ENCODE measurements around the gene CEACAM5.
"Not testable (repeated sequence)": the region's sequence is repeated elsewhere in the genome, so short reads cannot be mapped to it uniquely, and the experiment has no call there.

Gene CEACAM5

DNA sequence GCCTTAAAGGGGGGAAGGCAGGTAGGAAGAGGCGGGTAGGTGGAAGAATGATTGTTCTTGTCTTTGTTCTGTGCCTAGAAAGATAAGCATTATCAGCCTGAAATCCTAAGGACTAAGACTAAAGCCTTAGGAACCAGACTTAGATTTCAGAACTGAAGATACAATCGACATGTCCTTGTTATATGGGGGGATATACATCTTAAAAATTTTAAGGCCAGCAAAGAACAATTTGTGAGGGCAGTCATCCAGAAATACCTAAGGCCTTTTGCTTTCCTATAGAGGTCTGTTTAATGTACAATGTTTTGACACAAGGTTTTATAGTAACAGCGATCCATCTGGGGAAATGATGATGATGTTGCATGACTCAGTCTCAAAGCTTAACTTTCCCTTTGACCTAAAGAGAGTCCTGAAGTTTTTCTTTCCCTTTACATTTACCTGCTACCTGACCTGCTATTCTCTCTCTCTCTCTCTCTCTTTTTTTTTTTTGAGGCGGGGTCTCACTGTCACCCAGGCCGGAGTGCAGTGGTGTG is 26.7 kb downstream of the CEACAM5 start:
- Histone ChIP-seq H3K9me3 (no peaks in the 10 kb centered on the region), H3K36me3 (replicated peaks) (no peaks in the 10 kb centered on the region), H3K4me1 (no peaks in the 10 kb centered on the region), H3K4me3 (no peak overlapping the region), H3K27me3 (ENCODE audit: low read depth) (peaks cover 11% of the 10 kb centered on the region)
- in situ Hi-C loops (cut with MboI; ENCODE audit: low sequenced_read_pairs), result no loop called here
- no peak for DNase-seq (ENCODE audit: low spot score in 2 of 2)

DNA sequence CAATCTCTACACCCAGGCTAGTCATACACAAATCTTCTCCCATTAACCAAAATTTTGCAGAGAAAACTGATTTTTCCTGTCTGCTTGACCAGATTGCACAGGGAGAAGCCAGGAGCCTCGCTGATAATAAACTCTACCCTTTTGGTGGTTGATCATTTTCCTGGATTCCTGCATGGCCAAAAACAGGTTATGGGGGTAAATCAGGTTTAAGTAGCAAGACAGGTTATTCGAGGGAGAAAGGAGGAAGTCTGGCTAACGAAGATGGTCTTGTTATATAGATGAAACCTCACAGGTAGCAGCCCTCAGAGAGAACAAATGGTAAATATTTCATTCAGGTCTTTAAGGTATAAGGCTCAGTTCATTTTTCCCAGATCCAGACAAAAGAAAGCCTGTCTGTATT is 30.9 kb downstream of the CEACAM5 start:
- Histone ChIP-seq H3K36me3 (replicated peaks) (no peaks in the 10 kb centered on the region), H3K9me3 (no peaks in the 10 kb centered on the region), H3K4me1 (no peaks in the 10 kb centered on the region), H3K4me3 (no peak overlapping the region), H3K27me3 (ENCODE audit: low read depth) (peaks cover 6% of the 10 kb centered on the region)
- in situ Hi-C loops (cut with MboI; ENCODE audit: low sequenced_read_pairs), result no loop called here
- DNase-seq (ENCODE audit: low spot score in 2 of 2), result no peak

DNA sequence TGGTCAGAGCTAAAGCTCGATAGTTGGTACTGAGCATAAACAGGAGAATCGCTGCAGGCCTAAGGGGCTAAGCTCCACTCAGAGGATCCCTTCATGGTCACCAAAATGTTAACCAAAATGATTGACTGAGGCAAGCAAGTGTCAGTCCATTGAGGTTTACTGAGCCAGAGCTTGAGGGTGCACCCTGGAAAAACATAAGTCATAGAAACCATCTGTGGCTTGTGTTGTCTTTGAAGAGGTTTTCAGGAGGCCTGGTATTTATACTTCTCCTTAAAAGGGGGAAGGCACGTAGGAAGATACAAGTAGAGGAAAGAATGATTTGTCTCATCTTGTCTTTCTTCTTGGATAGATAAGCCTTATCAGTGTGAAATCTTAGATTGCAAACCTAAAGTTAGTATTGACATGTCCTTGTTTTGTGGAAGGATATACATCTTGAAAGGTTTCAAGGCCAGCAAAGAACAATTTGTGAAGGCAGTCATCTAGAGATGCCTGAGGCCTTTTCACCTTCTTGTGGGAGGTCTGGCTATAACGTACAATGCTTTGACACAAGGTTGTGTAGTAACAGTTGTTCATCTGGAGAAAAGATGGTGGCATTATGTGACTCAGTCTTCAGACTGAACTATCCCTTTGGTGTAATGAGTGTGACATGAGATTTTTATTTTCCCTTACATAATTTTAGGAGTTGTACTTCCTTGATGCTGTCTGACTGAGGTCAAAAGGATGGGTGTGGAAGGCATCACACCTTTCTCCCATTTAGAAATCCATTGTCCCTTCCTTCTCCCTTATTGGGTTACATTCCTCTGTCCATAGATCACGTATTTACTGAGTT is 32.2 kb downstream of the CEACAM5 start:
- Histone ChIP-seq H3K4me1 (no peaks in the 10 kb centered on the region), H3K9me3 (no peaks in the 10 kb centered on the region), H3K27me3 (ENCODE audit: low read depth) (peaks cover 3% of the 10 kb centered on the region; the same call in 1 of the 2 replicates), H3K36me3 (replicated peaks) (no peaks in the 10 kb centered on the region), H3K4me3 (no peak overlapping the region)
- DNase-seq (ENCODE audit: low spot score in 2 of 2), result no peak
- in situ Hi-C loops (cut with MboI; ENCODE audit: low sequenced_read_pairs), result no loop called here

DNA sequence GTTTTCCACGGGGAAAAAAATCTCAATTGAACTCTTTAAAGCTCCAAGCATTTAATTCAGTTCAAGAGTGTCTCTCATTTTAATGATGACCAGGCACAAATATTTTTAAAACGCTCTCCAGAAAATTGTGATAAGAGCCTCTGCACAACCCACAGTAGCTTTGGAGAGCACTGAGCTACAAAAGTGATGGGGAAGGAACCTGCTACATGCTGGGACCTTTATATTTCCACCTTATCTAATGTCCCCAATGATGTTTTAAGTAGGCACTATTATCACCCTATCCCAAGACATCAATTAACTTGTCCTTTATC is 32.8 kb downstream of the CEACAM5 start:
- in situ Hi-C loops (cut with MboI; ENCODE audit: low sequenced_read_pairs), result no loop called here

DNA sequence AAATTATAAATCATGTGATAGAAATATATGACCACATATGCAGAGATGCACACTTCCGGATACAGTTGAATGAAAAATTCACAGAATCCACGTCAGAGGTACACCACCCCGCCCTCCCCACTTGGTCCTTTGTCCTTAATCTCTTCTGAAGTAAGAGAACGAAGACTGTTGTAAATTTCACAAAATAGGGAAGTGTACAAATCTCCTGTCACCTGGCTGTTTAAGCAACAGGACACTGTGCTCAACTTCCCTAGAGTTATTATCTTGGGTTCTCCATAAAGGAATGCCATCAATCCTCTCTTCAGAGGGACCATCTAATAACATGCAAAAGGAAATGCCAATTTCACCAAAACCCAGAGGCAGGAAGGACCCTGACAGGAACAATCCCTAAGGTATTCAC is 36.4 kb downstream of the CEACAM5 start:
- H3K27me3 ChIP-seq (ENCODE audit: low read depth), result peaks cover 17% of the 10 kb centered on the region; the same call in 1 of the 2 replicates
- DNase-seq (ENCODE audit: low spot score in 2 of 2), result no peak
- H3K4me3 ChIP-seq, result no peak overlapping the region

More for the DNA sequence above, 32.8 kb downstream of the CEACAM5 start:
- DNase-seq (ENCODE audit: low spot score in 2 of 2), result no peak
- Histone ChIP-seq H3K27me3 (ENCODE audit: low read depth) (peaks cover 2% of the 10 kb centered on the region; the same call in 1 of the 2 replicates), H3K9me3 (no peaks in the 10 kb centered on the region), H3K4me3 (no peak overlapping the region), H3K4me1 (no peaks in the 10 kb centered on the region), H3K36me3 (replicated peaks) (no peaks in the 10 kb centered on the region)

DNA sequence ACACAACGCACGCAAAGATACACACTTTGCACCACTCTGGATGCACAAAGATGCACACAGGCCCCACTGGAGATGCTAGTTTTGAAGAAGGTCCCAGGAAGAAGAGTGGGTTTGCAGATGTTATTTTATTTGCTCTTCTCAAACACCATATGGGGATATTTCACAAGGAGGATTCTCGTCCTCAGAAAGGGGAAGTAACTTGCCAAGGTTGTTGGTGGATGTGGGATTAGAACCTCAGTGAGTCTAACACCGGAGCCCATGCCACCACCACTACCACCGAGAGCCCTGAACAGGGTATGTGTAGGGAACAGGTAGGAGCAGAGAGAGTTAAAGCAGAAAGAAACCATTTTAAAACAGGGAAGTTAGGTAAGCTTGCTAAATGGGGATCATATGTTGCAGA is 37.3 kb downstream of the CEACAM5 start:
- DNase-seq (ENCODE audit: low spot score in 2 of 2), result no peak
- Histone ChIP-seq H3K27me3 (ENCODE audit: low read depth) (peaks cover 17% of the 10 kb centered on the region; the same call in 1 of the 2 replicates), H3K4me3 (no peak overlapping the region)

More for the DNA sequence above, 36.4 kb downstream of the CEACAM5 start:
- Histone ChIP-seq H3K9me3 (no peaks in the 10 kb centered on the region), H3K36me3 (replicated peaks) (no peaks in the 10 kb centered on the region), H3K4me1 (no peaks in the 10 kb centered on the region)
- in situ Hi-C loops (cut with MboI; ENCODE audit: low sequenced_read_pairs), result loop anchor here (5.0 kb wide), 1 partner anchor 53 kb away; no protein-coding TSS in a partner anchor

DNA sequence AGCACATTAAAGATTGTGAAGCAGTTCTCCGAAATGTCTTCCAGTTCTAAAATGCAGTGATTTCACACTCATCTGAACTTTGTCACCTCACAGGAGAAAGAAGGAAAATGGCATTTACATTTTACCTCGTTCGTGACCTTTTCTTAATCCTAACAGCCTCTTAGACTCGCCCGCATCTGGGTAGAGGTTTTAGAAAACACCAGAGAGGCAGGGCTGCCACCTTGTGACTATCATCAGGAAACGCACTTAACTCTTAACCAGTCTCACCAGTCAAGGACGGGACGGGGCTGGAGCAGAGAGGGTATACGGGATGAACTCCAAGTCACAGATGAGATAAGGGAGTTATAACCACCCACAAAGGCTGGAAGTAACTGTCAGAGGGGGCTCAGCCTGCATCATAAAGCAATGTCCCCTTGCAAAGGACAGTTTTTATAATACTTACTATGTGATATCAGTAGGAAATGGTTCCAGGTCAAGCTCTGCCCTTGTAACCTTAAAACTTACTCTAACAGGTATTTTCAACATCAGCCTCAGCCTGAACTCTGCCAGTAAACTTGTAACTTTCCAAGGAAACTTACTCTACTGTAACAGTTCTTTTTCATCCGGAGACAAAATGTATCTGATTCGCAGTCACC is 38.3 kb downstream of the CEACAM5 start:
- H3K4me1 ChIP-seq, result no peaks in the 10 kb centered on the region
- peak; percentile 23 to 55 for DNase-seq (ENCODE audit: low spot score in 2 of 2)

More for the DNA sequence above, 37.3 kb downstream of the CEACAM5 start:
- no peaks in the 10 kb centered on the region for H3K4me1 ChIP-seq
- no peaks in the 10 kb centered on the region for H3K36me3 ChIP-seq (replicated peaks)
- no peaks in the 10 kb centered on the region for H3K9me3 ChIP-seq
- in situ Hi-C loops (cut with MboI; ENCODE audit: low sequenced_read_pairs), result loop anchor here (5.0 kb wide), 1 partner anchor 53 kb away; no protein-coding TSS in a partner anchor

DNA sequence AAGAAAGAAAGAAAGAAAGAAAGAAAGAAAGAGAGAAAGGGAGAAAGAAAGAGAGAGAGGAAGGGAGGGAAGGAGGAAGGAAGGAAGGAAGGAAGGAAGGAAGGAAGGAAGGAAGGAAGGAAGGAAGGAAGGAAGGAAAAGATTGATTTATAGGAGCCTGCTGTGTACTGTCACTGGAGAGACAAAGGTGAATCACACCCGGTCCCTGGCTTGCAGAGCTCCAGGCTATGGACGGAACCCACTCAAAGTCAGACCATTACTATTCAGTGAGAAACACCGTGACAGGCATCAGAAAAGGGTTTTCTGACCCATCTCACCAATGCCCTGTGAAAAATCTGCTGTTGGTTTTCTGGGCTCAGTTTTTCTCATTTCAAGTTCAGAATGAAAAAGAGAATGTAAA is 39.6 kb downstream of the CEACAM5 start:
- in situ Hi-C loops (cut with MboI; ENCODE audit: low sequenced_read_pairs), result loop anchor here (5.0 kb wide), 1 partner anchor 56 kb away; no protein-coding TSS in a partner anchor
- DNase-seq (ENCODE audit: low spot score in 2 of 2), result no peak
- no peaks in the 10 kb centered on the region for H3K9me3 ChIP-seq
- no peaks in the 10 kb centered on the region for H3K36me3 ChIP-seq (replicated peaks)
- no peaks in the 10 kb centered on the region for H3K4me1 ChIP-seq
- H3K4me3 ChIP-seq, result no peak overlapping the region
- peaks cover 17% of the 10 kb centered on the region; the same call in 1 of the 2 replicates for H3K27me3 ChIP-seq (ENCODE audit: low read depth)

More for the DNA sequence above, 38.3 kb downstream of the CEACAM5 start:
- H3K4me3 ChIP-seq, result no peak overlapping the region
- H3K9me3 ChIP-seq, result no peaks in the 10 kb centered on the region
- H3K27me3 ChIP-seq (ENCODE audit: low read depth), result peaks cover 17% of the 10 kb centered on the region; the same call in 1 of the 2 replicates
- in situ Hi-C loops (cut with MboI; ENCODE audit: low sequenced_read_pairs), result loop anchor here (5.0 kb wide), 1 partner anchor 54 kb away; no protein-coding TSS in a partner anchor
- H3K36me3 ChIP-seq (replicated peaks), result no peaks in the 10 kb centered on the region

DNA sequence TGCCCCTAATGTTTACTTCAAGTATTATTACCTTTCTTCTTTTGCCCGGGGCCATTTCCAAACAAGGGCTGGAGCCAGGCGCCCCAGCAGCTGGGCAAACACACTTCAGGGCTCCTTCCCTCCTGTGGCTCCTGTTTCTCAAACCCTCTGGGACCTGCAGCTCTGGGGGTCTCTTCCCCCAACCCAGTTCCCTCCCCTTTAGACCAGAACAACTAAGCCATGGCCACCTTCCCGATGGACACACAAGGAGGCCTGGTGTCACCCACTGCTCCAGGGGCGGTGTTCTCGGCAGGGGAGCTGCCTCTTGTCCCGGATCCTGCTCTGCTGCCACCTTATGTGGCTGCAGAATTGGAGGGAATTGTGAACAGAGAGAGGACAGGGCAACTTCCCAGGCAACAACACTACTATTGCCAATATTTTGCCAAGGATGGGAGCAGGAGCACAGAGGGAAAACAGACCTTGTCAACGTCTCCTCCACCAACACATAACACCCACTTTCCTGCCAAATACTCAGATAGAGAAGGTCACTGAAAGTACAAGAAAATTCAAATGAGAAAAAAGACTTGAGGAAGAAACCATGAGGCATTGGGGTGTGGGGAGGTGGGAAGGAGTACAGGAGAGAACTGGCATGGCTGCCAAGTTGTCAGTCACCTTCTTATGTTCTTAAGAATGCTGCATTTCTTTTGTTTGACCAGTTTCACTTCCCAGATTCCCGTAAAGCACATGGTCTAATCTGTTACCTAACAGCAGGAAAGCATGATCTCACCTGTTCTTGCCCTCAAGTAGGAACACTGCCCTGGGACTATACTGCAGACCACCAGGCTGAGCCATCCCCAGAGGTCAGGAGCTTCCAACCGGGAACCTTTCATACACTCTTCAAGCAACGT is 42.1 kb downstream of the CEACAM5 start:
- H3K4me1 ChIP-seq; H3K36me3 ChIP-seq (replicated peaks); H3K9me3 ChIP-seq; DNase-seq (ENCODE audit: low spot score in 2 of 2); in situ Hi-C loops (cut with MboI; ENCODE audit: low sequenced_read_pairs); H3K4me3 ChIP-seq: not testable (repeated sequence)
- H3K27me3 ChIP-seq (ENCODE audit: low read depth), result peaks cover 17% of the 10 kb centered on the region; the same call in 1 of the 2 replicates

DNA sequence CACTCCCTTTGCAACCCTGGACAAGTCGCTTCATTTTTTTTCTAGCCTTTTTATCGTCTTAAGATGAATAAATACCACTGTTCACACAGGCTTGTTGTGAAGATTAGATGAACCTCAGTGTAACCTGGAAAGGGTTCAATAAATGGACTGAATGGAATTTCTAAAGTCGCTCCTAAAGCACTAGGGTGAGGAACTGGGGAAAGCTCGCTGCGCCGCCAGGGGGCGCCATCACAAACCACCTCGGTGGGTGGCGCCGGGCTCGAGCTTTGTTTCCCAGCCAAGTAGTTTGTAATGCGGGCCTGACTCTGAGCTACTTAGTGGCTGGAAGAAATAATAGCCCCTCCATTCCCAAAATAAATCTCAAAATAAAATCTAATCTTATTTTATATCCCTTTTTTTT is 44.7 kb downstream of the CEACAM5 start:
- peaks cover 4% of the 10 kb centered on the region; the same call in 1 of the 2 replicates for H3K27me3 ChIP-seq (ENCODE audit: low read depth)
- DNase-seq (ENCODE audit: low spot score in 2 of 2), result peak in 1 of 2 experiments; percentile 79
- no peaks in the 10 kb centered on the region for H3K9me3 ChIP-seq
- no peaks in the 10 kb centered on the region for H3K36me3 ChIP-seq (replicated peaks)
- in situ Hi-C loops (cut with MboI; ENCODE audit: low sequenced_read_pairs), result no loop called here
- H3K4me3 ChIP-seq, result no peak overlapping the region
- no peaks in the 10 kb centered on the region for H3K4me1 ChIP-seq

DNA sequence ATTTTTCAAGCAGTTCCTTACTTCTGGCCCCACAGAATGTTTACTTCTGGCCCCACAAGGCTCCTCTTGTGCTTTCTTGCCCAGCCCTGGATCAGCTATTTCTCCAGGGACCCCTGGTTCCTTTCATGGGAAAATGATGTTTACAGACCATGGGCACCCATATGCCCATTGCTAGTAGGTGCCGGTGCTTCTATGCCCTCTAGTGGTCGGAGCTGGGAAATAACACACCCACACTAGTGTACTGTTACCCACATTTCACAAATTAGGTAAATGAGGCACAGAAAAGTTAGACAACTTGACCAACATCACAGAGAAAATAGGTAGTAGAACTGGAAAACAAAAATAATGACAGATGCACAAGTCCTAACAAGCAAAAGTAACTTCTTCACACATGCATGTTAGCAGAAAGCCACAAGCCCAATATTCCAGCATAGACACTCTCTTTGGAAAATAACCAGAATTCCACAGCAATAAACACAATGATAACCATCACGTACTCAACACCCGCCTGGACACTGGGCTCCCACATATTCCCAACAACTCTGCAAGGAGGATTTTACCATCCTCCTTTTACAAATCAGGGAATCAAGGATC is 45.6 kb downstream of the CEACAM5 start:
- H3K36me3 ChIP-seq (replicated peaks), result no peaks in the 10 kb centered on the region
- no peak overlapping the region for H3K4me3 ChIP-seq
- peak; percentile 18 to 77 for DNase-seq (ENCODE audit: low spot score in 2 of 2)
- no peaks in the 10 kb centered on the region; the same call in 1 of the 2 replicates for H3K27me3 ChIP-seq (ENCODE audit: low read depth)
- no peaks in the 10 kb centered on the region for H3K9me3 ChIP-seq
- H3K4me1 ChIP-seq, result no peaks in the 10 kb centered on the region
- in situ Hi-C loops (cut with MboI; ENCODE audit: low sequenced_read_pairs), result no loop called here

DNA sequence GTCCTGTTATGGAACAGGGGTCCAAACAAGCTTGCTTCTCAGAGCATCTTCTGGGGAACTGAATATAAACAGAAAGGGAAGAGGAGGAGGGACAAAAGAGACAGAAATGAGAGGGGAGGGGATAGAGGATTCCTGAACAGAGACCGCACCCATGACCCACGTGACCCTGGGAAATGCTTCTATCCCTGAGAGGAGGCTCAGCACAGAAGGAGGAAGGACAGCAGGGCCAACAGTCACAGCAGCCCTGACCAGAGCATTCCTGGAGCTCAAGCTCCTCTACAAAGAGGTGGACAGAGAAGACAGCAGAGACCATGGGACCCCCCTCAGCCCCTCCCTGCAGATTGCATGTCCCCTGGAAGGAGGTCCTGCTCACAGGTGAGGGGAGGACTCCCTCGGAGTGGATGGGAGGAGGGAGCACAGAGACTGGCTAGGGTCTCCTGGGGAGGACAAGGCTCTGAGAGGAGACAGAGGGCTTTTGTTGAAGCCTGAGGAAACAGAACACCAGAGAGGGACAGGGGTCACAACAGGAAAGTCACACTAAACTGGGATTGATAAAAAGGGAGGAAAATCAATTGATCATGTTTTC is 47.0 kb downstream of the CEACAM5 start, which contains the start of gene CEACAM6:
Gene CEACAM6, plus strand, starts transcription at position 203 of the 586 bp plus-strand sequence. Its CDS starts 109 bp downstream, at position 312.
- Histone ChIP-seq H3K4me3 (no peak within 1 kb of the TSS), H3K36me3 (replicated peaks) (no peaks in the 10 kb centered on the region), H3K27me3 (ENCODE audit: low read depth) (peaks cover 7% of the 10 kb centered on the region; the same call in 1 of the 2 replicates), H3K4me1 (no peaks in the 10 kb centered on the region), H3K9me3 (no peaks in the 10 kb centered on the region)
- in situ Hi-C loops (cut with MboI; ENCODE audit: low sequenced_read_pairs), result no loop called here
- DNase-seq (ENCODE audit: low spot score in 2 of 2), result no peak

Measured in HAP-1 (cell line).